ENCODE data around the gene CD164L2. TPM values are rescaled to one million over a fixed set of nuclear protein-coding genes. Genes with fewer than 3 reads are reported as not detected.
A peak's percentile ranks its signal among the peaks of the same experiment; 100 is the strongest.

Gene CD164L2
- total and polyA plus RNA-seq, 2 experiments from 2014 or later = 2.0 to 2.8 TPM

GRCh38 chr1:27342778-27343638 lies 40.1 kb downstream of the CD164L2 start:
- Mint-ChIP-seq H3K36me3 (ENCODE audit: low read depth) (peaks cover 9% of the 10 kb centered on the region), H3K9me3 (no peaks in the 10 kb centered on the region; the same call in 2 of the 3 replicates), H3K27me3 (ENCODE audit: insufficient read depth, low read depth, poor library complexity) (peaks cover 12% of the 10 kb centered on the region), H3K27ac (peak overlapping the region; percentile 46), H3K4me1 (peaks cover 36% of the 10 kb centered on the region), H3K4me3 (peak overlapping the region; percentile 76)
- no peaks in the 10 kb centered on the region for H3K9me2 ChIP-seq (ENCODE audit: insufficient read depth)
- peaks cover 5% of the 10 kb centered on the region; the same call in 1 of the 2 replicates for H3F3A ChIP-seq (replicated peaks; ENCODE audit: low read depth)
- H3K4me3 ChIP-seq = peak overlapping the region; percentile 55; the same call in 1 of the 2 replicates
- peaks cover under 1% of the 10 kb centered on the region for H3K79me2 ChIP-seq (replicated peaks; ENCODE audit: insufficient read depth)
- DNase-seq (ENCODE audit: low spot score) (no peak), ATAC-seq (peak; percentile 41)
- H4K20me1 ChIP-seq (replicated peaks; ENCODE audit: insufficient read depth) = no peaks in the 10 kb centered on the region
- TF ChIP-seq EZH2phosphoT487 (IDR thresholded peaks at IDR 0.05; ENCODE audit: unreplicated experiment) (no peak), JUNB (IDR thresholded peaks at IDR 0.05; ENCODE audit: unreplicated experiment) (no peak), CTCF (conservative IDR thresholded peaks at IDR 0.05; ENCODE audit: low read depth in 2 of 2) (no peak), STAT1 (IDR thresholded peaks at IDR 0.05; ENCODE audit: unreplicated experiment) (no peak), REST (IDR thresholded peaks at IDR 0.05; ENCODE audit: unreplicated experiment) (no peak), CREB1 (CRISPR knock-in tag; IDR thresholded peaks at IDR 0.05; ENCODE audit: low read depth) (no peak), ETS1 (IDR thresholded peaks at IDR 0.05) (no peak), ZNF114 (CRISPR knock-in tag; IDR thresholded peaks at IDR 0.05) (no peak), EZH2 (IDR thresholded peaks at IDR 0.05; ENCODE audit: low read depth, unreplicated experiment) (no peak), ZNF331 (CRISPR knock-in tag; IDR thresholded peaks at IDR 0.05; ENCODE audit: low read depth) (no peak), NANOG (IDR thresholded peaks at IDR 0.05; ENCODE audit: borderline replicate concordance) (no peak), ZNF462 (CRISPR knock-in tag; IDR thresholded peaks at IDR 0.05) (no peak), POLR2AphosphoS5 (IDR thresholded peaks at IDR 0.05; ENCODE audit: low read depth) (no peak)
- peak overlapping the region; percentile 83 for H3K4me2 ChIP-seq
- no peak overlapping the region for H3K27ac ChIP-seq (ENCODE audit: low read depth)
- H3K36me3 ChIP-seq (ENCODE audit: insufficient read depth) = no peaks in the 10 kb centered on the region
- H2AFZ ChIP-seq = no peak overlapping the region
- H3K4me1 ChIP-seq (ENCODE audit: insufficient read depth) = peaks cover 17% of the 10 kb centered on the region; the same call in 1 of the 2 replicates
- no peaks in the 10 kb centered on the region for H3K27me3 ChIP-seq (ENCODE audit: insufficient read depth)

Measured in GM23338 (cell line).